HG03439 (cell line): ENCODE results near the gene ENOX1.

ENCODE experiments used
- ATAC-seq: cut with Tn5 transposase; IDR thresholded peaks from one replicate; pipeline ENCODE4 v1.9.1; 2021; ENCODE audit warnings: mild to moderate bottlenecking, moderate library complexity; ENCODE audit not compliant: unreplicated experiment

ENOX1 gene

GRCh38 chr13:43401361-43401760, 385.4 kb downstream of the ENOX1 start:
- ATAC-seq = no peak

GRCh38 chr13:43397111-43397510, 389.7 kb downstream of the ENOX1 start:
- no peak for ATAC-seq

- peak; percentile 13 for ATAC-seq
Observed at GRCh38 chr13:43391036-43391435, 395.7 kb downstream of the ENOX1 start.

- peak; percentile 65 for ATAC-seq
Observed at GRCh38 chr13:43390619-43391018, 396.2 kb downstream of the ENOX1 start.

GRCh38 chr13:43389983-43390382, 396.8 kb downstream of the ENOX1 start:
- ATAC-seq = no peak

GRCh38 chr13:43389573-43389972, 397.2 kb downstream of the ENOX1 start:
- no peak for ATAC-seq

- no peak for ATAC-seq
Observed at GRCh38 chr13:43388282-43389034, 398.3 kb downstream of the ENOX1 start.

- ATAC-seq = no peak
Observed at GRCh38 chr13:43387880-43388279, 398.9 kb downstream of the ENOX1 start.

- ATAC-seq = no peak
Observed at GRCh38 chr13:43383498-43384165, 403.1 kb downstream of the ENOX1 start.

- ATAC-seq = no peak
Observed at GRCh38 chr13:43379738-43380137, 407.0 kb downstream of the ENOX1 start.

- ATAC-seq = no peak
Observed at GRCh38 chr13:43377973-43378372, 408.8 kb downstream of the ENOX1 start.

GRCh38 chr13:43377149-43377548, 409.6 kb downstream of the ENOX1 start:
- no peak for ATAC-seq

- ATAC-seq = no peak
Observed at GRCh38 chr13:43376596-43376995, 410.2 kb downstream of the ENOX1 start.

- ATAC-seq = no peak
Observed at GRCh38 chr13:43375797-43376465, 410.8 kb downstream of the ENOX1 start.

GRCh38 chr13:43374621-43375020, 412.2 kb downstream of the ENOX1 start:
- no peak for ATAC-seq

- ATAC-seq = no peak
Observed at GRCh38 chr13:43373400-43373799, 413.4 kb downstream of the ENOX1 start.

GRCh38 chr13:43370842-43371241, 415.9 kb downstream of the ENOX1 start:
- ATAC-seq = no peak

GRCh38 chr13:43369319-43369718, 417.5 kb downstream of the ENOX1 start:
- ATAC-seq = no peak

- ATAC-seq = no peak
Observed at GRCh38 chr13:43368003-43368402, 418.8 kb downstream of the ENOX1 start.

- ATAC-seq = no peak
Observed at GRCh38 chr13:43365039-43365344, 421.8 kb downstream of the ENOX1 start.

- no peak for ATAC-seq
Observed at GRCh38 chr13:43364210-43365038, 422.3 kb downstream of the ENOX1 start.
